Cardiac muscle cell (in vitro differentiated cells and primary cell): ENCODE results near the gene ARID4A. TPM values are rescaled to one million over a fixed set of nuclear protein-coding genes. Genes with fewer than 3 reads are reported as not detected.

Source experiments
- DNase-seq, 2 donors: peaks; one replicate each; pipeline versions ENCODE4 v3.0.0 to v3.0.0-alpha.2; 2010 to 2017; ENCODE audit warnings: low read depth in 1 of 2, low spot score in 1 of 2
- H3K27ac ChIP-seq: fragments of 200-600 bp; sonication (generic); 2 replicates; pipeline ENCODE4 v1.5.1; 2016
- H3K27me3 ChIP-seq: fragments of 200-600 bp; sonication (generic); 2 replicates; pipeline ENCODE4 v1.6.0; 2016; ENCODE audit warnings: control low read depth
- H3K36me3 ChIP-seq: fragments of 200-600 bp; sonication (generic); 2 replicates; pipeline ENCODE4 v1.5.1; 2016; ENCODE audit warnings: control low read depth
- H3K4me1 ChIP-seq: fragments of 200-600 bp; sonication (generic); 2 replicates; pipeline ENCODE4 v1.8.1; 2017; ENCODE audit warnings: low read depth, mild to moderate bottlenecking, mixed run types
- H3K4me3 ChIP-seq: fragments of 200-600 bp; sonication (generic); 2 replicates; pipeline ENCODE4 v1.5.1; 2016; ENCODE audit warnings: mild to moderate bottlenecking
- H3K9me3 ChIP-seq: fragments of 200-600 bp; sonication (generic); 2 replicates; pipeline ENCODE4 v1.5.1; 2017; ENCODE audit warnings: low read depth, mild to moderate bottlenecking, control low read depth
- polyA plus RNA-seq: library from polyadenylated mRNA; unstranded; fragments of >200 nt; fragmentation: Nextera tagmentation; extraction: Ambion mirVana; gene quantifications from 2 replicates; pipeline ENCODE4 v1.2.1, GENCODE V29; 2016
- total RNA-seq: library from RNA; depleted of rRNA; stranded (reverse); fragments of >200 nt; gene quantifications from 2 replicates; pipeline ENCODE4 v1.2.3, GENCODE V29; 2016
- TF ChIP-seq, protein P1 (sequence below): IDR thresholded peaks from 2 replicates; pipeline ENCODE4 v1.5.1; 2012; ENCODE audit warnings: low read depth, mild to moderate bottlenecking, low read length

The ARID4A gene
- total and polyA plus RNA-seq, 2 experiments from 2014 or later, result 14.7 to 27.0 TPM

DNA sequence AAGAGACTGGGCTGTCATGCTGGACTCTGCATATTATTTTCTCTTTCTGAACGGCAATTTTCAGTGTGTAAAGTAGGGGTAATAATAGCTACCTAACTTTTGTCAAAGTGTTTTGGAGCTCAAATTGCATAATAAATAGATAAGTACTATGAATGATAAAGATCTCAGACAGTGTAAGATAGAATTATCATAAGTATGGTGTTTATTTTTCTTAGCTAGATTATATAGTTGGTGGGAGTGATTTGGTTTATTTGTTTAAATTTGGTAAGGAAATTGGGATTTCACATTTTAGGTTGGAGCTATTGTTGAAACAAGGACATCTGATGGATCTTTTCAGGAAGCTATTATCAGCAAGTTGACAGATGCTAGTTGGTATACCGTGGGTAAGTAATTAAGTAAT lies 7.4 kb downstream of the ARID4A start:
- H3K36me3 ChIP-seq, result peaks cover 28% of the 10 kb centered on the region
- H3K4me3 ChIP-seq, result no peak overlapping the region

DNA sequence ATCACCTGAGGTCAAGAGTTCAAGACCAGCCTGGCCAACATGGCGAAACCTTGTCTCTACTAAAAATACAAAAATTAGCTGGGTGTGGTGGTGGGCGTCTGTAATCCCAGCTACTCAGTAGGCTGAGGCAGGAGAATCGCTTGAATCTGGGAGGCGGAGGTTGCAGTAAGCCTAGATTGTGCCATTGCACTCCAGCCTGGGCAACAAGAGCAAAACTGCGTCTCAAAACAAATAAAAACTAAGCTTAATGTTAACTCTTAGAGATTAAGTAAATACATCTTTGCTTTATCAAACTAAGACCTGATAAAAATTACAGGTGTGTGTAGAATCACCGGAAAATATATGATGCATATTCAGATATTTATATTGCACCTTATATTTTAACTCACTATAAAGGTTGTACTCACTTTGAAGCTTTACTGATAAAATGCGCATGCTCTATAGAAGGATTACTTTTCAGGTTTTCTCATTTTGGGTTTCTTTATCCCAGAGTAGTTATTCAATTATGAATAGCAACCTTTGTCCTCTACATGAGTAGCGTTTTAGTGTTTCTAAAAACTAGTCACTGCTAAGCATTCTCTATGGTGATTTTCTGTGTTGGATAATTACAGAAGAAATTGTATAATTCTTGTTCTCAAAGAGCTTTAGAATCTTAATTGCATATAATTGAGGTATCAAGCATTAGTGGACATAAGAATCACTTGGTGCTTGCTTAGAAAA lies 9.4 kb downstream of the ARID4A start:
- H3K9me3 ChIP-seq, result no peaks in the 10 kb centered on the region
- H3K36me3 ChIP-seq, result peaks cover 28% of the 10 kb centered on the region
- no peak for DNase-seq

More for the DNA sequence above, 7.4 kb downstream of the ARID4A start:
- Histone ChIP-seq H3K27ac (no peak overlapping the region), H3K4me1 (peaks cover under 1% of the 10 kb centered on the region), H3K9me3 (no peaks in the 10 kb centered on the region), H3K27me3 (no peaks in the 10 kb centered on the region)
- no peak for DNase-seq
- TF ChIP-seq, protein P1, sequence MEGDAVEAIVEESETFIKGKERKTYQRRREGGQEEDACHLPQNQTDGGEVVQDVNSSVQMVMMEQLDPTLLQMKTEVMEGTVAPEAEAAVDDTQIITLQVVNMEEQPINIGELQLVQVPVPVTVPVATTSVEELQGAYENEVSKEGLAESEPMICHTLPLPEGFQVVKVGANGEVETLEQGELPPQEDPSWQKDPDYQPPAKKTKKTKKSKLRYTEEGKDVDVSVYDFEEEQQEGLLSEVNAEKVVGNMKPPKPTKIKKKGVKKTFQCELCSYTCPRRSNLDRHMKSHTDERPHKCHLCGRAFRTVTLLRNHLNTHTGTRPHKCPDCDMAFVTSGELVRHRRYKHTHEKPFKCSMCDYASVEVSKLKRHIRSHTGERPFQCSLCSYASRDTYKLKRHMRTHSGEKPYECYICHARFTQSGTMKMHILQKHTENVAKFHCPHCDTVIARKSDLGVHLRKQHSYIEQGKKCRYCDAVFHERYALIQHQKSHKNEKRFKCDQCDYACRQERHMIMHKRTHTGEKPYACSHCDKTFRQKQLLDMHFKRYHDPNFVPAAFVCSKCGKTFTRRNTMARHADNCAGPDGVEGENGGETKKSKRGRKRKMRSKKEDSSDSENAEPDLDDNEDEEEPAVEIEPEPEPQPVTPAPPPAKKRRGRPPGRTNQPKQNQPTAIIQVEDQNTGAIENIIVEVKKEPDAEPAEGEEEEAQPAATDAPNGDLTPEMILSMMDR, result no peak

DNA sequence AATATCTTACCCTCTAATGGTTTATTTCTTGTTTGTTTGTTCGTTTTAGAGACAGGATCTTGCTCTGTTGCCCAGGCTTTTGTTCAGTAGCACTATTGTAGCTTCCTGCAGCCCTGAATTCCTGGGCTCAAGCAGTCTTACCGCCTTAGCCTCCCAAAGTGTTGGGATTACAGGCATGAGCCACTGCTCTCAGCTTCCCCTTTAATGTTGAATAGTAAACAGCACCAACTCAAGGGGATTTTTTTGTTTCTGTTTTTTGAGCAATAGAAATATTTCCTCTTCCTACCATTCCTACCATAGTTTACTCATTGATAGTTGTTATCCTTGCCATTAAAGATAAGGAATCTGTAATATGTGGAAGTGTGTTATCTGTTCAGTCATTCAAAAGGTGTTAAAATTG lies 10.7 kb downstream of the ARID4A start:
- no peaks in the 10 kb centered on the region for H3K9me3 ChIP-seq
- no peak overlapping the region for H3K27ac ChIP-seq
- no peak for DNase-seq
- H3K4me1 ChIP-seq, result no peaks in the 10 kb centered on the region
- TF ChIP-seq, protein P1, result no peak
- H3K27me3 ChIP-seq, result no peaks in the 10 kb centered on the region
- no peak overlapping the region for H3K4me3 ChIP-seq
- peaks cover 21% of the 10 kb centered on the region for H3K36me3 ChIP-seq

More for the DNA sequence above, 9.4 kb downstream of the ARID4A start:
- TF ChIP-seq, protein P1, result no peak
- Histone ChIP-seq H3K4me1 (no peaks in the 10 kb centered on the region), H3K27ac (no peak overlapping the region), H3K4me3 (no peak overlapping the region), H3K27me3 (no peaks in the 10 kb centered on the region)

DNA sequence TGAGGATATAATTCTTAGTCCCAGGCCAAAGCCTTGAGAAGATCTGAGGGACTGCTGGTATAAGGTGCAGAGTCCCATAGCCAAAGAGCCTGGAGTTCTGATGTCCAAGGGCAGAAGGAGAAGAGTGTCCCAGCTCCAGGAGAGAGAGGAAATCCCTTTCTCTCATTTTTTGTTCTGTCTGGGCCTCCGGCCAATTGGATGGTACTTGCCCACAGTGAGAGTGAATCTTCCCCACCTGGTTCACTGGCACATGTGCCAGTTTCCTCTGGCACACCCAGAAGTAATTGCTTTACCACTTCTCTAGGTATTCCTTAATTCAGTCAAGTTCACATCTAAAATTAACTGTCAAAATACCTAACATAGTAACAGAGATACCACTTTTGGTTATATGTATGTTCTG lies 15.3 kb downstream of the ARID4A start:
- H3K27ac ChIP-seq, result no peak overlapping the region
- no peak overlapping the region for H3K4me3 ChIP-seq
- H3K27me3 ChIP-seq, result no peaks in the 10 kb centered on the region
- no peaks in the 10 kb centered on the region for H3K4me1 ChIP-seq
- peaks cover 5% of the 10 kb centered on the region for H3K36me3 ChIP-seq
- no peak for DNase-seq
- H3K9me3 ChIP-seq, result no peaks in the 10 kb centered on the region
- TF ChIP-seq, protein P1, result no peak

DNA sequence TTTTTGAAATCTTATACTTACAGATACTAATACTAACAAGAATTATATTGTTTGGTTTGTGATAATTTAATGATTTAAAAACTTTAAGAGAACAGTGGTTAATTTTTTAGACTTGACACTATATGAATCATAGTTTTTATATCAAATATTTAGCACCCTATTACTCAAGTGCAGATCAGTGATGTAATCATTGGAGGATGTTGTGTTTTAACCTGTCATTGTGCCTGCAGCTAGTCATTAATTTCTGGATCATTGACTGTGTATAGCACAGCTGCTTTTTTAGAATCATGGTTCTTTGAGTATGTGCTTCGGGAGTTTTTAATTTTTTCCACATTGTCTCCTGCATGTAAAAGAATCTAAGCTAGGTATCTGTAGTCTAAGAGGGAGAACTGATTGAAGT lies 17.3 kb downstream of the ARID4A start:
- H3K9me3 ChIP-seq, result no peaks in the 10 kb centered on the region
- TF ChIP-seq, protein P1, result no peak
- no peak overlapping the region for H3K4me3 ChIP-seq
- H3K4me1 ChIP-seq, result no peaks in the 10 kb centered on the region
- no peak overlapping the region for H3K27ac ChIP-seq
- peaks cover 5% of the 10 kb centered on the region for H3K36me3 ChIP-seq
- no peaks in the 10 kb centered on the region for H3K27me3 ChIP-seq
- DNase-seq, result no peak
